ENCODE measurements around the gene AIP. TPM values are rescaled to one million over a fixed set of nuclear protein-coding genes. Genes with fewer than 3 reads are reported as not detected.

AIP gene
- total RNA-seq, 1 experiment from 2014 or later, result 171 TPM

GRCh38 chr11:67505605-67506396 is 23.0 kb downstream of the AIP start:
- H3K27me3 ChIP-seq (ENCODE audit: low read length), result no peaks in the 10 kb centered on the region
- H3K4me2 ChIP-seq (ENCODE audit: low read length), result peak overlapping the region; percentile 95
- TF ChIP-seq CTCF (conservative IDR thresholded peaks at IDR 0.05; ENCODE audit: low read depth, low read length) (peak; percentile 97), EZH2phosphoT487 (IDR thresholded peaks at IDR 0.05; ENCODE audit: borderline replicate concordance, low read length) (no peak)
- H3K9ac ChIP-seq (ENCODE audit: low read length), result peak overlapping the region; percentile 72
- BruUV-seq (replicated peaks), result no TSS peak
- H3K36me3 ChIP-seq (ENCODE audit: low read depth, low read length), result no peaks in the 10 kb centered on the region
- H3K9me2 ChIP-seq (replicated peaks; ENCODE audit: low read length), result no peaks in the 10 kb centered on the region
- DNase-seq, result peak; percentile 99
- H3K27ac ChIP-seq (ENCODE audit: low read length), result peak overlapping the region; percentile 95
- H3K9me3 ChIP-seq (ENCODE audit: low read length), result no peaks in the 10 kb centered on the region
- CTCF ChIA-PET, result interaction anchor here (0.5 to 0.6 kb wide), 2 partner anchors 104 to 149 kb away, joined by 5 to 10 read pairs; partner anchors contain the start of gene PPP1CA
- peak overlapping the region; percentile 96 for H3K4me3 ChIP-seq (ENCODE audit: low read length)
- H3K79me2 ChIP-seq (ENCODE audit: low read length), result peaks cover 31% of the 10 kb centered on the region
- H3F3A ChIP-seq (ENCODE audit: low read length, unreplicated experiment), result no peaks in the 10 kb centered on the region
- H4K20me1 ChIP-seq (ENCODE audit: low read length), result peaks cover 4% of the 10 kb centered on the region; the same call in 1 of the 2 replicates
- H2AFZ ChIP-seq (ENCODE audit: low read length), result peak overlapping the region; percentile 68
- peak; percentile 57 for ATAC-seq
- H3K4me1 ChIP-seq (ENCODE audit: insufficient read depth, low read length), result peaks cover 33% of the 10 kb centered on the region
- intact Hi-C loops (cut with micrococcal nuclease), result loop anchor here (1.0 to 5.0 kb wide), 5 partner anchors 23 to 115 kb away; partner anchors contain the start of genes AIP, CORO1B, RAD9A and RPS6KB2
- POLR2A ChIA-PET (ENCODE audit: unreplicated experiment), result no interaction called here

- Histone ChIP-seq H3K27me3 (ENCODE audit: low read length) (no peaks in the 10 kb centered on the region), H3K9me2 (replicated peaks; ENCODE audit: low read length) (no peaks in the 10 kb centered on the region), H4K20me1 (ENCODE audit: low read length) (0 out of 2 replicates have a peak, but pooled peaks cover 4% of the 10 kb centered on the region), H3F3A (ENCODE audit: low read length, unreplicated experiment) (no peaks in the 10 kb centered on the region), H3K9me3 (ENCODE audit: low read length) (no peaks in the 10 kb centered on the region), H3K79me2 (ENCODE audit: low read length) (peaks cover 31% of the 10 kb centered on the region), H3K4me2 (ENCODE audit: low read length) (peak overlapping the region; percentile 95), H3K4me3 (ENCODE audit: low read length) (peak overlapping the region; percentile 76), H3K9ac (ENCODE audit: low read length) (peak overlapping the region; percentile 72), H2AFZ (ENCODE audit: low read length) (no peak overlapping the region), H3K4me1 (ENCODE audit: insufficient read depth, low read length) (peaks cover 33% of the 10 kb centered on the region), H3K27ac (ENCODE audit: low read length) (peak overlapping the region; percentile 20; the same call in 1 of the 2 replicates), H3K36me3 (ENCODE audit: low read depth, low read length) (no peaks in the 10 kb centered on the region)
- POLR2A ChIA-PET (ENCODE audit: unreplicated experiment), result no interaction called here
- intact Hi-C loops (cut with micrococcal nuclease), result loop anchor here (1.0 to 5.0 kb wide), 4 partner anchors 42 to 116 kb away; partner anchors contain the start of genes CORO1B, RAD9A and RPS6KB2
- no peak for ATAC-seq
- no peak for DNase-seq
- CTCF ChIA-PET, result no interaction called here
- no TSS peak for BruUV-seq (replicated peaks)
- no peak for TF ChIP-seq EZH2 (IDR thresholded peaks at IDR 0.05; ENCODE audit: low read length, unreplicated experiment)
- TF ChIP-seq CTCF (conservative IDR thresholded peaks at IDR 0.05; ENCODE audit: low read depth, low read length), result peak; percentile 47; the same call in 1 of the 2 replicates
- no peak for TF ChIP-seq EZH2phosphoT487 (IDR thresholded peaks at IDR 0.05; ENCODE audit: borderline replicate concordance, low read length)
These were observed 23.7 kb downstream of the AIP start for GRCh38 chr11:67506426-67507051.
